H9 (cell line): ENCODE results near the gene CDC45. TPM values are rescaled to one million over a fixed set of nuclear protein-coding genes. Genes with fewer than 3 reads are reported as not detected.

Experiments used
- DNase-seq: peaks from one replicate; pipeline ENCODE4 v3.0.0-alpha.2; 2017
- H2AFZ ChIP-seq: one replicate; pipeline ENCODE4 v1.6.1; 2013; ENCODE audit warnings: mild to moderate bottlenecking, low read length, control low read depth, moderate library complexity
- H2AK5ac ChIP-seq: 2 replicates; pipeline ENCODE4 v1.6.1; 2013; ENCODE audit warnings: low read length, control low read depth, mixed read lengths; ENCODE audit not compliant: insufficient read length
- H2BK120ac ChIP-seq: one replicate; pipeline ENCODE4 v1.6.1; 2013; ENCODE audit warnings: low read depth, mild to moderate bottlenecking, low read length, control low read depth, inconsistent platforms; ENCODE audit not compliant: poor library complexity, severe bottlenecking
- H2BK12ac ChIP-seq: 2 replicates; pipeline ENCODE4 v1.6.1; 2013; ENCODE audit warnings: low read length, control low read depth, mixed read lengths, low read depth; ENCODE audit not compliant: insufficient read length
- H2BK15ac ChIP-seq: 2 replicates; pipeline ENCODE4 v1.6.1; 2013; ENCODE audit warnings: low read depth, low read length, control low read depth
- H2BK20ac ChIP-seq: one replicate; pipeline ENCODE4 v1.6.1; 2013; ENCODE audit warnings: low read depth, mild to moderate bottlenecking, low read length, control low read depth, inconsistent platforms; ENCODE audit not compliant: poor library complexity, severe bottlenecking
- H2BK5ac ChIP-seq: 2 replicates; pipeline ENCODE4 v1.6.1; 2013; ENCODE audit warnings: low read length, control low read depth, mixed read lengths; ENCODE audit not compliant: insufficient read length
- H3K14ac ChIP-seq: 2 replicates; pipeline ENCODE4 v1.6.1; 2013; ENCODE audit warnings: low read length, control low read depth; ENCODE audit not compliant: insufficient read depth
- H3K18ac ChIP-seq: 2 replicates; pipeline ENCODE4 v1.6.1; 2013; ENCODE audit warnings: low read depth, mild to moderate bottlenecking, mixed read lengths, low read length, control low read depth; ENCODE audit not compliant: insufficient read length
- H3K23ac ChIP-seq: 2 replicates; pipeline ENCODE4 v1.6.1; 2013; ENCODE audit warnings: low read length, control low read depth, mixed read lengths, low read depth; ENCODE audit not compliant: insufficient read length
- H3K23me2 ChIP-seq: 2 replicates; pipeline ENCODE4 v1.6.1; 2013; ENCODE audit warnings: low read depth, mild to moderate bottlenecking, mixed read lengths, low read length, control low read depth; ENCODE audit not compliant: insufficient read length, poor library complexity, severe bottlenecking
- H3K27ac ChIP-seq: 2 replicates; pipeline ENCODE4 v1.5.1; 2013; ENCODE audit warnings: low read length, control low read depth, mixed read lengths, low read depth; ENCODE audit not compliant: insufficient read length
- H3K27me3 ChIP-seq: 2 replicates; pipeline ENCODE4 v1.6.1; 2013; ENCODE audit warnings: low read length, control low read depth, inconsistent platforms; ENCODE audit not compliant: insufficient read depth
- H3K4ac ChIP-seq: 2 replicates; pipeline ENCODE4 v1.6.1; 2013; ENCODE audit warnings: low read depth, mild to moderate bottlenecking, control low read depth, inconsistent platforms, low read length, moderate library complexity
- H3K4me1 ChIP-seq: 2 replicates; pipeline ENCODE4 v1.6.1; 2013; ENCODE audit warnings: low read length, control low read depth, inconsistent platforms; ENCODE audit not compliant: insufficient read depth
- H3K4me2 ChIP-seq: 2 replicates; pipeline ENCODE4 v1.6.1; 2013; ENCODE audit warnings: low read length, control low read depth, mixed read lengths; ENCODE audit not compliant: insufficient read length, insufficient read depth
- H3K56ac ChIP-seq: 2 replicates; pipeline ENCODE4 v1.6.1; 2013; ENCODE audit warnings: low read depth, mild to moderate bottlenecking, mixed read lengths, low read length, control low read depth; ENCODE audit not compliant: insufficient read length
- H3K79me1 ChIP-seq: 2 replicates; pipeline ENCODE4 v1.6.1; 2013; ENCODE audit warnings: low read depth, mild to moderate bottlenecking, moderate library complexity, low read length, control low read depth, inconsistent platforms; ENCODE audit not compliant: insufficient read depth, poor library complexity, severe bottlenecking
- H3K79me2 ChIP-seq: 2 replicates; pipeline ENCODE4 v1.6.1; 2013; ENCODE audit warnings: low read length, control low read depth, inconsistent platforms; ENCODE audit not compliant: insufficient read depth
- H3K9ac ChIP-seq: 2 replicates; pipeline ENCODE4 v1.6.1; 2013; ENCODE audit warnings: low read length, control low read depth, mixed read lengths; ENCODE audit not compliant: insufficient read length; ENCODE audit errors: extremely low read depth
- H3K9me3 ChIP-seq: one replicate; pipeline ENCODE4 v1.6.1; 2013; ENCODE audit warnings: low read depth, low read length, inconsistent platforms; ENCODE audit not compliant: control insufficient read depth
- H3T11ph ChIP-seq: one replicate; pipeline ENCODE4 v1.6.1; 2013; ENCODE audit warnings: mild to moderate bottlenecking, low read length, control low read depth, inconsistent platforms
- H4K20me1 ChIP-seq: one replicate; pipeline ENCODE4 v1.6.1; 2013; ENCODE audit not compliant: control insufficient read depth, insufficient read length, insufficient read depth
- H4K5ac ChIP-seq: 2 replicates; pipeline ENCODE4 v1.6.1; 2013; ENCODE audit warnings: low read depth, mild to moderate bottlenecking, mixed read lengths, low read length, control low read depth; ENCODE audit not compliant: insufficient read length
- H4K8ac ChIP-seq: replicated peaks from 2 replicates; pipeline ENCODE4 v1.6.1; 2013; ENCODE audit warnings: low read length, control low read depth, mixed read lengths, low read depth; ENCODE audit not compliant: insufficient read length
- H4K91ac ChIP-seq: 2 replicates; pipeline ENCODE4 v1.6.1; 2013; ENCODE audit warnings: low read depth, mild to moderate bottlenecking, moderate library complexity, mixed read lengths, low read length, control low read depth; ENCODE audit not compliant: insufficient read length
- H3K27ac Mint-ChIP-seq, 3 experiments: 2 replicates in 2 of 3; 3 replicates in 1 of 3; pipeline ENCODE4 v1.8.0; 2020 to 2021; ENCODE audit warnings: mixed read lengths in 3 of 3, mild to moderate bottlenecking in 1 of 3, moderate library complexity in 1 of 3
- H3K27me3 Mint-ChIP-seq: 2 replicates; pipeline ENCODE4 v1.8.0; 2021; ENCODE audit warnings: low read depth, mild to moderate bottlenecking, moderate library complexity, mixed read lengths
- H3K36me3 Mint-ChIP-seq, 3 experiments: 2 replicates in 2 of 3; 3 replicates in 1 of 3; pipeline ENCODE4 v1.8.0; 2020 to 2021; ENCODE audit warnings: low read depth in 3 of 3, mixed read lengths in 3 of 3; ENCODE audit not compliant: insufficient read depth in 1 of 3
- H3K4me1 Mint-ChIP-seq, 2 experiments: 2 replicates each; pipeline ENCODE4 v1.8.0; 2020; ENCODE audit warnings: mixed read lengths in 2 of 2
- H3K4me3 Mint-ChIP-seq, 2 experiments: 2 replicates in 1 of 2; 3 replicates in 1 of 2; pipeline ENCODE4 v1.8.0; 2020 to 2021; ENCODE audit warnings: mild to moderate bottlenecking in 2 of 2, mixed read lengths in 2 of 2, moderate library complexity in 1 of 2
- H3K9me3 Mint-ChIP-seq, 2 experiments: 2 replicates in 1 of 2; 3 replicates in 1 of 2; pipeline ENCODE4 v1.8.0; 2020; ENCODE audit warnings: mild to moderate bottlenecking in 2 of 2, mixed read lengths in 2 of 2, moderate library complexity in 1 of 2
- WGBS: extraction: QIAGEN DNeasy Blood & Tissue Kit; methylation state at CpG from one replicate; pipeline ENCODE4 v1.1.7; 2013; ENCODE audit warnings: missing lambda C conversion rate, low lambda C conversion rate, mixed read lengths; ENCODE audit not compliant: insufficient read length; ENCODE audit errors: extremely low coverage; 5-methylcytosine and 5-hydroxymethylcytosine counted together
- total RNA-seq: library from RNA; stranded (reverse); gene quantifications from 2 replicates; pipeline ENCODE4 v1.2.1, GENCODE V29; 2021
- TF ChIP-seq, protein P1 (sequence below): fragments of 200-600 bp; sonication (generic); conservative IDR thresholded peaks from 3 replicates; pipeline ENCODE4 v1.8.0; 2021; ENCODE audit warnings: antibody characterized with exemption, mild to moderate bottlenecking

The CDC45 gene
- total RNA-seq, 1 experiment from 2014 or later = 35.7 TPM

DNA sequence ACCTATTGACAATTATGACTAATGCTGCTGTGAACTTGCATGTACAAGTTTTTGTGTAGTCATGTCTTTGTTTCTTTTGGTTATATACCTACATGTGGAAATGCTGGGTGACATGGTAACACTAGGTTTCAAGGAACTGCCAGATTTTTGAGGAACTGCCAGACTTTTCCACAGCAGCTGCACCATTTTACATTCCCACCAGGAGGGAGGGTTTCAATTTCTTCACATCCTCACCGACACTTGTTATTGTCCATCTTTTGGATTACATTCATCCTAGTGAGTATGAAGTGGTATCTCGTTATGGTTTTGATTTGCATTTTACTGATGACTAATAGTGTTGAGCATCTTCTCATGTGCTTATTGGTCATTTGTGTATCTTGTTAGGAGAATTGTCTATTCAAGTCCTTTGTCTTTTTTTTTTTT, 31.2 kb downstream of the CDC45 start:
- no peak overlapping the region for H4K5ac ChIP-seq
- TF ChIP-seq, protein P1, sequence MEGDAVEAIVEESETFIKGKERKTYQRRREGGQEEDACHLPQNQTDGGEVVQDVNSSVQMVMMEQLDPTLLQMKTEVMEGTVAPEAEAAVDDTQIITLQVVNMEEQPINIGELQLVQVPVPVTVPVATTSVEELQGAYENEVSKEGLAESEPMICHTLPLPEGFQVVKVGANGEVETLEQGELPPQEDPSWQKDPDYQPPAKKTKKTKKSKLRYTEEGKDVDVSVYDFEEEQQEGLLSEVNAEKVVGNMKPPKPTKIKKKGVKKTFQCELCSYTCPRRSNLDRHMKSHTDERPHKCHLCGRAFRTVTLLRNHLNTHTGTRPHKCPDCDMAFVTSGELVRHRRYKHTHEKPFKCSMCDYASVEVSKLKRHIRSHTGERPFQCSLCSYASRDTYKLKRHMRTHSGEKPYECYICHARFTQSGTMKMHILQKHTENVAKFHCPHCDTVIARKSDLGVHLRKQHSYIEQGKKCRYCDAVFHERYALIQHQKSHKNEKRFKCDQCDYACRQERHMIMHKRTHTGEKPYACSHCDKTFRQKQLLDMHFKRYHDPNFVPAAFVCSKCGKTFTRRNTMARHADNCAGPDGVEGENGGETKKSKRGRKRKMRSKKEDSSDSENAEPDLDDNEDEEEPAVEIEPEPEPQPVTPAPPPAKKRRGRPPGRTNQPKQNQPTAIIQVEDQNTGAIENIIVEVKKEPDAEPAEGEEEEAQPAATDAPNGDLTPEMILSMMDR = no peak
- H3K9me3 ChIP-seq = no peaks in the 10 kb centered on the region
- no peaks in the 10 kb centered on the region for H3K79me2 ChIP-seq
- H2BK12ac ChIP-seq = no peak overlapping the region
- H3K4me1 Mint-ChIP-seq = 0 out of 4 replicates have a peak, but pooled peaks cover 0 to 3% of the 10 kb centered on the region in 2 experiments
- no peak overlapping the region for H3K18ac ChIP-seq
- no CpG with 5 or more reads among the region's 2 CpGs for WGBS
- no peak overlapping the region for H3K27ac Mint-ChIP-seq
- H3K79me1 ChIP-seq = no peaks in the 10 kb centered on the region
- H2BK15ac ChIP-seq = no peak overlapping the region
- H2BK5ac ChIP-seq = no peak overlapping the region
- H2AFZ ChIP-seq = no peak overlapping the region
- no peak overlapping the region for H3K56ac ChIP-seq
- no peak overlapping the region for H3K4ac ChIP-seq
- H3K4me2 ChIP-seq = no peak overlapping the region
- no peaks in the 10 kb centered on the region for H3K27me3 ChIP-seq
- no peak overlapping the region for H3K9ac ChIP-seq
- H2BK20ac ChIP-seq = no peak overlapping the region
- H4K8ac ChIP-seq = no peak overlapping the region
- H3K14ac ChIP-seq = no peak overlapping the region
- no peak overlapping the region for H3K23ac ChIP-seq
- no peak for DNase-seq
- H3K27me3 Mint-ChIP-seq = no peaks in the 10 kb centered on the region; the same call in none of the 2 replicates
- H3K27ac ChIP-seq = no peak overlapping the region
- H3K4me3 Mint-ChIP-seq = no peak overlapping the region
- H2AK5ac ChIP-seq = no peak overlapping the region
- no peak overlapping the region for H2BK120ac ChIP-seq
- no peak overlapping the region for H4K91ac ChIP-seq
- H3K4me1 ChIP-seq = no peaks in the 10 kb centered on the region
- peaks cover 14 to 79% (median 64%) of the 10 kb centered on the region in 3 experiments for H3K36me3 Mint-ChIP-seq
- H3T11ph ChIP-seq = no peak overlapping the region
- H3K23me2 ChIP-seq = no peaks in the 10 kb centered on the region
- no peaks in the 10 kb centered on the region for H3K9me3 Mint-ChIP-seq
- no peaks in the 10 kb centered on the region for H4K20me1 ChIP-seq
